RWPE2 (cell line): ENCODE measurements around the gene GRP.

Experiments
- ATAC-seq: fragments of 200-7000 bp; cut with Tn5 transposase; 3 replicates; pipeline ENCODE4 v1.9.1; 2021; ENCODE audit warnings: low read depth
- DNase-seq: peaks from one replicate; pipeline ENCODE4 v3.0.0-alpha.2; 2020; ENCODE audit warnings: low spot score
- H3K27ac ChIP-seq: fragments of 450-650 bp; 2 replicates; pipeline ENCODE4 v1.5.1; 2017; ENCODE audit warnings: mild to moderate bottlenecking; ENCODE audit not compliant: poor library complexity, severe bottlenecking
- H3K27me3 ChIP-seq: fragments of 250-450 bp; sonication (Bioruptor Pico); 2 replicates; pipeline ENCODE4 v1.5.1; 2021; ENCODE audit warnings: mild to moderate bottlenecking, moderate library complexity; ENCODE audit not compliant: insufficient read depth, poor library complexity, severe bottlenecking
- H3K36me3 ChIP-seq: fragments of 250-450 bp; sonication (Bioruptor Pico); 2 replicates; pipeline ENCODE4 v1.5.1; 2020; ENCODE audit warnings: low read depth, mild to moderate bottlenecking, moderate library complexity
- H3K4me1 ChIP-seq: fragments of 250-450 bp; sonication (Bioruptor Pico); 2 replicates; pipeline ENCODE4 v1.5.1; 2021; ENCODE audit warnings: mild to moderate bottlenecking, moderate library complexity; ENCODE audit not compliant: insufficient read depth, poor library complexity, severe bottlenecking
- H3K4me3 ChIP-seq: fragments of 250-450 bp; sonication (Bioruptor Pico); 2 replicates; pipeline ENCODE4 v1.5.1; 2021; ENCODE audit warnings: mild to moderate bottlenecking, moderate library complexity; ENCODE audit not compliant: severe bottlenecking
- H3K9me3 ChIP-seq: fragments of 250-450 bp; sonication (Bioruptor Pico); 2 replicates; pipeline ENCODE4 v1.5.1; 2021; ENCODE audit warnings: mild to moderate bottlenecking, moderate library complexity; ENCODE audit not compliant: severe bottlenecking
- TF ChIP-seq, protein P1 (sequence below): fragments of 450-650 bp; IDR thresholded peaks from one replicate; pipeline ENCODE4 v1.5.1; 2017; ENCODE audit warnings: mild to moderate bottlenecking, moderate library complexity; ENCODE audit not compliant: poor library complexity, severe bottlenecking

Gene GRP

DNA sequence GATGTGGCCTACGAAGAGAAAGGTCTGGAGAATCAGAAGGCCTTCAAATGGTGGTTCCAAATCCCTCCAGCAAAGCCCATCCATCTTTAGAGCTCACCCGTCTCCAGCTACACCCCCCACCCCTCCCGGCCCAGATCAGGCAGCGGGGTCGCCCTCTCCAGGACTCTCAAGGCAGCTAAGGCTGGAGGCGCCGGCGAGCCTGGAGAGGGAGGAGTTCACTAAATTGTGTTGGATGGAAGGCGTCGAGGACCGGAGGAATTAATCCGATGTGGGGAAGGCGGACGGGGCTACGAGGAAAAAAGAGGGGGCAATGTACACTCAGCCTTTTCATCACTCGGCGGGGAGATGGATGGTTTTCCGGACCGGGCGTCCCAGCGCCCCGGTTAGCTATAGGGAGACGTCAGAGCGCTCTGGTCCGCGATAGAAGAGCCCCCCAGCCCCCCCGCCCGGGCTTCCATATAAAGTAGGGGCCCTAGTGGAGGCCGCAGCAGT is at the start of gene GRP:
Gene GRP, plus strand, starts transcription at position 487 of the 492 bp plus-strand sequence. CDS start 108 bp downstream, outside the sequence.
- Histone ChIP-seq H3K9me3 (no peaks in the 10 kb centered on the region), H3K36me3 (no peaks in the 10 kb centered on the region), H3K27me3 (peaks cover 82% of the 10 kb centered on the region), H3K4me3 (no peak within 1 kb of the TSS), H3K27ac (no peak within 1 kb of the TSS), H3K4me1 (no peaks in the 10 kb centered on the region)
- ATAC-seq (no peak), DNase-seq (no peak)
- TF ChIP-seq, protein P1, sequence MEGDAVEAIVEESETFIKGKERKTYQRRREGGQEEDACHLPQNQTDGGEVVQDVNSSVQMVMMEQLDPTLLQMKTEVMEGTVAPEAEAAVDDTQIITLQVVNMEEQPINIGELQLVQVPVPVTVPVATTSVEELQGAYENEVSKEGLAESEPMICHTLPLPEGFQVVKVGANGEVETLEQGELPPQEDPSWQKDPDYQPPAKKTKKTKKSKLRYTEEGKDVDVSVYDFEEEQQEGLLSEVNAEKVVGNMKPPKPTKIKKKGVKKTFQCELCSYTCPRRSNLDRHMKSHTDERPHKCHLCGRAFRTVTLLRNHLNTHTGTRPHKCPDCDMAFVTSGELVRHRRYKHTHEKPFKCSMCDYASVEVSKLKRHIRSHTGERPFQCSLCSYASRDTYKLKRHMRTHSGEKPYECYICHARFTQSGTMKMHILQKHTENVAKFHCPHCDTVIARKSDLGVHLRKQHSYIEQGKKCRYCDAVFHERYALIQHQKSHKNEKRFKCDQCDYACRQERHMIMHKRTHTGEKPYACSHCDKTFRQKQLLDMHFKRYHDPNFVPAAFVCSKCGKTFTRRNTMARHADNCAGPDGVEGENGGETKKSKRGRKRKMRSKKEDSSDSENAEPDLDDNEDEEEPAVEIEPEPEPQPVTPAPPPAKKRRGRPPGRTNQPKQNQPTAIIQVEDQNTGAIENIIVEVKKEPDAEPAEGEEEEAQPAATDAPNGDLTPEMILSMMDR: no peak

DNA sequence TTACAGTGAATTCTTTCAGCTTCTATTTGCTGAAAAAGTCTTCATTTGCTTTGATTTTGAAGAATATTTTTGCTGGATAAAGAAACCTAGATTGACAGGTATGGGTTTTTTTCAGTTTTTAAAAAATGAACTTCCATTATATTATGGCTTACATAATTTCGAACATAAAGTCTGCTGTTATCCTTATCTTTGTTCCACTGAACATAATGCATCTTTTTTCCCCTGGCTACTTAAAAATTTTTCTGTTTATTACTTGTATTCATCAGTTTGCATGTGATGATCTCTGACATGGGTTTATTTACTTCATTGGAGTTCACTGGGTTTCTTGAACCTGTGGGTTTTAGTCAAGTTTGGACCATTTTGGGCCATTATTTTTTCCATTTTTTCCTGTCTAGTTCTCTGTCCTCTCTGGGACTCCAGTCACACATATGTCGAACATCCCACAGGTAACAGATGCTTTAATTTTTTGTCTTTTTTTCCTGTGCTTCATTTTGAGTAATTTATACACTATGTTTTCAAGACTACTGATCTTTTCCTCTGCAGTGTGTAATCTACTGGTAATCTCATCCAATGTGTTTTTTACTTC is 47.2 kb upstream of the GRP start:
- H3K4me3 ChIP-seq: no peak overlapping the region
- H3K4me1 ChIP-seq: no peaks in the 10 kb centered on the region
- H3K27ac ChIP-seq: no peak overlapping the region
- TF ChIP-seq, protein P1: no peak
- H3K9me3 ChIP-seq: no peaks in the 10 kb centered on the region
- no peaks in the 10 kb centered on the region for H3K36me3 ChIP-seq
- peaks cover 6% of the 10 kb centered on the region for H3K27me3 ChIP-seq
- DNase-seq: no peak
- no peak for ATAC-seq

DNA sequence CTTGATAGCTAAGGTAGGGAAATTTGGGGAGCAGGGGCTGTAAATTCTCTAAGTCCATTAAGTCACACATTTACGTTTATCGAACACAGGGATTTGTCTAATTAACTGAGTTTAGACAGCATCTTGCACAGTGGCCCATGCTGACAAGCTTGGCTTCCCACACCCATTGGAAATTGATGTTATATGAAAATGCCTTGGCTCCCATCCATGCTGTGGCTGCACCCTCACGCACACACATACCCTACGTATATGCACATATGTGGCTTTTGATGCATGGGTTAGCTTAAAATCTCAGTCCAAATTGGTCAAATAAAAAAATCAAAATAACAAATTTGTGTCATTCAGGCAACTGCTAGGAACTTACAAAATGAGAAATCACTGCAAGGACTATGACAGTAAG is 42.5 kb upstream of the GRP start:
- TF ChIP-seq, protein P1: no peak
- Histone ChIP-seq H3K27ac (no peak overlapping the region), H3K36me3 (no peaks in the 10 kb centered on the region), H3K4me3 (no peak overlapping the region), H3K9me3 (no peaks in the 10 kb centered on the region), H3K27me3 (no peaks in the 10 kb centered on the region), H3K4me1 (no peaks in the 10 kb centered on the region)
- DNase-seq: no peak
- no peak for ATAC-seq

DNA sequence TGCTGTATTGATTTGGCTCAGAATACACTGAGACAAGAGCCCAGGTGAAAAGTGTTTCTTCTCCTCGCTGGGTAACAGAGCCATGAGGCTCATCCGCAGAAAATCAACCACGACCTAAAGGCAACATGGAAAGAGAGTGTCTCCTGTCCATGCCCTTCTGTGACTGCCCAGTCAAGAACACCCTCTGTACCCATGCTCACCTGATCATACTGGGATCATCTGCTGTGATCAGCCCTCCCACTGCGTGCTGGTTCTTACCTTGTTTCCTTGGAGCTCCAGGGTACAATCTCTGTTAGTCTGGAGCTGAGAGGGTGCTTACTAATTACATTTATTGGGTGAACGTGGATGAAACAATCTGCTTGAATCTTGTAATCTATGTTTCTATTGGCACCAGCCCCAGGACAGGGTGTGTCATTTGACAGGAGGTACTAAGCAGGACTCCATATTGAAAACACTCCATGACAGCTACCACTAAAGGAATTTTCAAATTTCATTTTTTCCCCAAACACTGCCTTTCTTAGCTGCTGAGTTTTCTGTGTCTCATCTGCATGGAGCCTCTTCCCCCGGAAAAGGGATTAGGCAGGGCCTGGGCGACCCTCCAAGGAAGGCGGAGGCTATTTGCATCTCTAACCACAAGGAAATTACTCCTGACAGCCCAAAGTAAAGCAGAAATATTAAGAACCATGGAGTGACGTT is 39.7 kb upstream of the GRP start:
- Histone ChIP-seq H3K4me3 (no peak overlapping the region), H3K27ac (peak overlapping the region; percentile 19), H3K27me3 (no peaks in the 10 kb centered on the region), H3K36me3 (no peaks in the 10 kb centered on the region), H3K9me3 (no peaks in the 10 kb centered on the region), H3K4me1 (no peaks in the 10 kb centered on the region)
- no peak for DNase-seq
- TF ChIP-seq, protein P1: no peak
- ATAC-seq: peak; percentile 53

DNA sequence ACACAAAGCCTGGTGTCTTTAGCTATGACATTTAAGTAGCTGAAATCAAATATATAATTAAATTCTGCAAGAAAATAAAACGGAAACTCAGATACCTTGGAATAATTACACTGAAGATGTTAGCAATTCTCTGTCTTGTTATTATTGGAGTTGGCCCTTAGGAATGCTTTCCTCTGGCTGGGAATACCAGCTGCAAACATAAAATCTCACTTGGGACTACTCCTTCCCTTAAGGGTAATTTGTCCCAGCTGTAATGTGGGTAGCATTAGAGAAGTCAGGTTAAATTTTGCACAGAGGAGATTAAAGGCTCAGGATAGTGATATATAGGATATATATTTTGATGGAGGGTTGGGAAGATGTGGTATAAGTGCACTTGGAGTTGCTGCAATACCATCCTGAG is 37.3 kb upstream of the GRP start:
- Histone ChIP-seq H3K9me3 (no peaks in the 10 kb centered on the region), H3K27me3 (no peaks in the 10 kb centered on the region), H3K27ac (no peak overlapping the region), H3K4me1 (no peaks in the 10 kb centered on the region), H3K4me3 (no peak overlapping the region), H3K36me3 (no peaks in the 10 kb centered on the region)
- no peak for ATAC-seq
- TF ChIP-seq, protein P1: no peak
- no peak for DNase-seq
